ENCODE results near the gene BCKDHA.
"Not testable (repeated sequence)": the region's sequence is repeated elsewhere in the genome, so short reads cannot be mapped to it uniquely, and the experiment has no call there.

BCKDHA gene

DNA sequence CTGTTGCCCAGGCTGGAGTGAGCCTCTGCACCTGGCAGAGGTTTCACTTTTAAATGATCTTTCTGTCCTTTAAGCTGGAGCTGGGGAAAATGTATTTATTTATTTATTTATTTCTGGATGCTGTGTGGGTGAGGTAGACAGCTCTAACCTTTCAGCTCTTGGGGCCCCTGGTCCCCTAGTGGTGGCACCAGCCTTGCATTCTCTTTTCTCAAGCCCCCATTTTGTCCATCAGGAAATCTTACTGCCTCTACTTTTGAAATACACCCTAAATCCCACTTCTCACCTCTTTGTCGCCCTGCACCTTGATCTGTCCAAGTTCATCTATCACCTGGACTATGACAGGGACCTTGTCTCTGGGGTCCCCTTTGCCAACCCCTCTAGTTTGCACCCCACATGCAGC, 31.5 kb upstream of the BCKDHA start:
- DNase-seq (ENCODE audit: low read depth) = no peak

DNA sequence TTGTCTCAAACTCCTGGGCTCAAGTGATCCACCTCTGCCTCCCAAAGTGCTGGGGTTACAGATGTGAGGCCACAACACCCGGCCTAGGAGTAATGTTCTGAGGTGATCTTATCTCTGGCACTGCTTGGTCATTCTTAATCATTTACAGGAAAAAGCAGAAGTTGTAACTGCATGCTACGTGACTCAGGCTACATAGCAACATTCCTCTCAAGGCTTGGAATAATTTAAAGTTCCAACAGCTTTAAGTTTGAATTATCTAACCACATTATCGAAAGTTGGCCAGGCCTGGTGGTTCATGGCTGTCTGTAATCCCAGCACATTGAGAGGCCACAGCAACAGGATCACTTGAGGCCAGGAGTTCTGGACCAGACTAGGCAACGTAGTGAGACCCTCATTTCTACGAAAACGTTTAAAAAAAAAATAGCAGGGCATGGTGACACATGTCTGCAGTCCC, 29.7 kb upstream of the BCKDHA start:
- no peak for DNase-seq (ENCODE audit: low read depth)

DNA sequence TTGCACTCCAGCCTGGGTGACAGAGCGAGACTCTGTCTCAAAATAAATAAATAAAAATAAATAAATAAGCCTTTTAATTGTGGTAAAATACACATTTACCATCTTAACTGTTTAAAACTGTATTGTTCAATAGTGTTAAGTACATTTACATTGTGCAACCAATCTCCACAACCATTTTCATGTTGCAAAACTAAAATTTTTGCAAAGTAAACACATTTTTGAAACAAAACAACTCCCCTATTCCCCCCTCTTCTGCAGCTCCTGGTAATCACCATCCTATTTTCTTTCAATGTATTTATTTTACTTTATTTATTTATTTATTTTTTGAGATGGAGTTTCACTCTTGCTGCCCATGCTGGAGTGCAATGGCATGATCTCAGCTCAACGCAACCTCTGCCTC, 27.8 kb upstream of the BCKDHA start:
- DNase-seq (ENCODE audit: low read depth) = no peak

DNA sequence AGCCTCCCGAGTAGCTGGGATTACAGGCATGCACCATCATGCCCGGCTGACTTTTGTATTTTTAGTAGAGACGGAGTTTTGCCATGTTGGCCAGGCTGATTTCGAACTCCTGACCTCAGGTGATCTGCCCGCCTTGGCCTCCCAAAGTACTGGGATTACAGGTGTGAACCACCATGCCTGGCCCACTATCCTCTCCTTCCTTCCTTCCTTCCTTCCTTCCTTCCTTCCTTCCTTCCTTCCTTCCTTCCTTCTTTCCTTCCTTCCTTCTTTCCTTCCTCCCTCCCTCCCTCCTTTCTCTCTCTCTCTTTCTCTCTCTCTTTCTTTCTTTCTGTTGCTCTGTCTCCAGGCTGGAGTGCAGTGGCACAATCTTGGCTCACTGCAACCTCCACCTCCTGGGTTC, 26.5 kb upstream of the BCKDHA start:
- not testable (repeated sequence) for DNase-seq (ENCODE audit: low read depth)

DNA sequence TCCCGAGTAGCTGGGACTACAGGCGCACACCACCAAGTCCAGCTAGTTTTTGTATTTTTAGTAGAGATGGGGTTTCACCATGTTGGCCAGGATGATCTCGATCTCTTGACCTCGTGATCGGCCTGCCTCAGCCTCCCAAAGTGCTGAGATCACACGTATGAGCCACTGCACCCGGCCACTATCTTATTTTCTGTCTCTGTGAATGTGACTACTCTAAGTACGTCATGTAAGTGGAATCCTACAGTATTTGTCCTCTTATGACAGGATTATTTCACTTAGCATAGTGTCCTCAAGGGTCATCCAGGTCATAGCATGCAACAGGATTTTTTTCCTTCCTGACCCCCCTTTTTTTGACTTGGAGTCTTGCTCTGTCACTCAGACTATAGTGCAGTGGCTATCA, 26.1 kb upstream of the BCKDHA start:
- DNase-seq (ENCODE audit: low read depth) = no peak

DNA sequence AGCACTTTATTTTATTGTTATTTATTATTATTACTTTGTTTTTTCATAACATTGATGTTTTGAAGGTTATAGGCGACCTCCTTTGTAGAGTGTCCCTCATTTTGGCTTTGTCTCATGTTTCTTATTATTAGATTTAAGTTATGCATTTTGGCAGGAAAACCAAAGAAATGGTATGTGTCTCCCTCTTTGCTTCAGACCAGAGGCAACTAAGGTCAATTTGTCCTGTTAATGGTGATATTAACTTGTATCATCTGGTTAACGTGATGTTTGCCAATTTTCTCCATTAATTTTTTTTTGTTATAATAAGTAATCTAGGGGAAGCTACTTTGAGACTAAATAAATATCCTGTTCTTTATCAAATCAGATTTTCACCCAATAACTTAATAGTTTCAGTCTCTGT, 25.1 kb upstream of the BCKDHA start:
- no peak for DNase-seq (ENCODE audit: low read depth)

DNA sequence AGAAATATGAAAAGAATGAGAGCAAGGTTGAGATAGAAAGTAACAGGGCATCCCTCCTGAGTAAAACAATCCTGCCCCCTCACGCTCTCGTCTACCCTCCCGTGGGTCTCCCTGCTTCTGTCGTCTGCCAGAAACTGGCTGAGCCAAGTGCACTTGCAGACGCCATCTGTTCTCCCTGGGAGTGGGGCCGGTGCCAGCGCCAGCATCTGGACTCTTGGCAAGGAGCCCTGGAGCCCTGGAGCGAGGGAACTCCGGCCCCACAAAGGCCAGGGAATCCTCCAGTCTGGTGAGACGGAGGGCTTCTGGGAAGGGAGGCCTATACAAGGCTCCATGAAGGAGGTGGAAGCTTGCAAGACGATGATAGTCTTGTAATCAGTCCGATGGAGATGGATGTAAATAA, 23.6 kb upstream of the BCKDHA start:
- DNase-seq (ENCODE audit: low read depth) = no peak

DNA sequence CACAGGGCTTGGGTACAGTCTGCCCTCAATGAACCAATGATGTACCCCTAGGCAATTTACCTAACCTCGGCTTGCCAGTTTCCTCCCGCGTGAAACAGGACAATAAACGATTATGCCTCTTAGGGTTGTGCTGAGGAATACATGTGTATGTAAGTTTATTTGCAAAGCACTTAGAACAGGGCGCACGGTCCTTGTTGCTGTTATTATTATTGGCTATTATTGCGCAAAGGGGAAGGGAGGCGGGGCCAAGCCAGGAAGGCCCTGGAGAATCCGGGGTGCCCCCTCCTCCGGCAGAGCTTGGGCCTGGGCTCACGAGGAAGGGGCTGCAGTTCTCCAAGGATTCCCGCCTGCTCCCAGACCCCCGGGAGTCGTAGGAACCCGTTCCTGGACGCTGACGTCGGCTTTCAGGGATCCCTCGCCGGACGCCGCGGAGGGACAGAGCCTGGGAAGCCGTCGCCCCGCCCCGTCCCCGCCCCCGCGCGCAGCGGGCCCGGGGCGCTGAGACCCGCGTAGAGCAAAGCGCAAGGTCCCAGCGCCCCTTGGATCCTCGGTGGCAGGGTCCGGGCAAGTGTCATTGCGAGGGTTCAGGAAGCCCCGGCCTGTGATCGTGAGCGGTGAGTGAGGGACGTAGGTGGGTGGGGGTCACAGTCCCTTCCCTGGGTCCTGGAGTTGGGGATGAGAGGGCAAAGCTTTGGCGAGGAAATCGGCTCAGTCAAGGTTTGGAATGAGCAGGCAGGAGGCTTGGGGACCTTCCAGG, 21.2 kb upstream of the BCKDHA start, which contains the start of gene TMEM91:
TMEM91 (plus strand) TSS at position 293 of the 757 bp plus-strand sequence. CDS start 1,777 bp downstream, outside the sequence.
- DNase-seq (ENCODE audit: low read depth) = no peak

DNA sequence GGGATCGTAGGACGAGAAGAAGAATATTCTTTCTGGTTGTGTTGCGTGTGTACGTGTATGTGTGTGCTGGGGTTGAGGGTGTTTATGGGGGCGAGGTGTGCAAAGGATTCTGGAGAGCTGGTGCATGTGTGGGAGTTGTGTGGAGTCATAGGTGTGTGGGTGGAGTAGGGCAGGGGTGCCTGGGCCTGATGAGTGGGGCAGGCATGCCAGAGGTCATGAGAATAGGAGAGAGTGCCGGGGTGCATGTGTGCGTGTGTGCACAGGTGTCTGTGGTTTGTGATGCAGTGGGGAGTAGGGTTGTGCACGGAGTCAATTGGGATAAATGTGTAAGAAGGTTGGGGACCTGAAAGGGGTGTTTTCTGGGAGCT, 20.6 kb upstream of the BCKDHA start:
- peak; percentile 69 for DNase-seq (ENCODE audit: low read depth)

DNA sequence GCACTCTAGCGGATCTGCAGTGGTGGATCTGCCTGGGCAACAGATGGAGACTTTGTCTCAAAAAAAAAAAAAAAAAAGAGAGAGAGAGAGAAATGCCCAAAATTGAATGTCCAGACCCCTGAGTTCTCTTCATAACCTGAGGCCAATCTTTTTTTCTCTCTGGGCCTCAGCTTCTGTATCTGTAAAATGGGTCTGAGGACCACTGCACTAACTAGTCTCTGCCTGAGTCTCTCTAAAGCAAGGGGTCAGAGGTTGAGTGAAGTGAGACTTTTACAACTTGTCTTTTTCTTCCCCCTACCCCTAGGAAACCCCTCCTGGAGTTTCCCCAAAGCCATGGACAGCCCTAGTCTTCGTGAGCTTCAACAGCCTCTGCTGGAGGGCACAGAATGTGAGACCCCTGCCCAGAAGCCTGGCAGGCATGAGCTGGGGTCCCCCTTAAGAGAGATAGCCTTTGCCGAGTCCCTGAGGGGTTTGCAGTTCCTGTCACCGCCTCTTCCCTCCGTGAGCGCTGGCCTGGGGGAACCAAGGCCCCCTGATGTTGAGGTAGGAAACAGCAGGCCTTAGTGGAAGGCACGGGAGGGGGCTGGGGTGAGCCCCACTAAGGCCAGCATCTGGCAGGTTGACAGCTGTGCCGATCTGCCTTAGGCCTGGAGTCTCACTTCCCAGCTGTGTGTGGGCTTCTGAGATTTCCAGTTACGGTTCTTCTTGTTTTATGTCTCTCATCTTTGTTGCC, 19.5 kb upstream of the BCKDHA start:
- no peak for DNase-seq (ENCODE audit: low read depth)

DNA sequence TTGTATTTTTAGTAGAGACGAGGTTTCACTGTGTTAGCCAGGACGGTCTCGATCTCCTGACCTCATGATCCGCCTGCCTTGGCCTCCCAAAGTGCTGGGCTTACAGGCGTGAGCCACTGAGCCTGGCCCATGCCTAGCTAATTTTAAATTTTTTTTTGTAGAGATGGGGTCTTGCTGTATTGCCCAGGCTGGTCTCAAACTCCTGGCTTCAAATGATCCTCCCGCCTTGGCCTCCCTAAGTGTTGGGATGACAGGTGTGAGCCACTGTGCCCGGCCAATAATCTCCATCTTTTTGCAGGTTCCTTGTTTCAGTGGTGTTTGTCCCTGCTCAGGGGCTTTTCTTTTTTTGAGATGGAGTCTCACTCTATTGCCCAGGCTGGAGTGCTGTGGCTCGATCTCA, 16.1 kb upstream of the BCKDHA start:
- DNase-seq (ENCODE audit: low read depth) = not testable (repeated sequence)

DNA sequence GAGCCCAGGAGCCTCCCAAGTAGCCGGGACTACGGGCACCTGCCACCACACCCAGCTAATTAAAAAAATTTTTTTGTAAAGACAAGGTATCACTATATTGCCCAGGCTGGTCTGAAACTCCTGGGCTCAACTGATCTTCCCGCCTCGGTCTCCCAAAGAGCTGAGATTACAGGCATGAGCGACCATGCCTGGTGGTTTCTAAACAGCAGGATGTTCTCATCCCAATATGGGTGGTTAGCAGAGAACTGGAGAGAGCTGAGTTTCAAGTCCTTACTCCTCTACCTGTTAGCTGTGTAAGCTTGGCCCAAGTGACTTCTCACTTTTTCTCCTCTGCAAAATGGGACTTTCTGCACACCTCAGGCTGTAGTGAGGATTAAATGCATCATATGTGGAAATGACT, 13.3 kb upstream of the BCKDHA start:
- no peak for DNase-seq (ENCODE audit: low read depth)

DNA sequence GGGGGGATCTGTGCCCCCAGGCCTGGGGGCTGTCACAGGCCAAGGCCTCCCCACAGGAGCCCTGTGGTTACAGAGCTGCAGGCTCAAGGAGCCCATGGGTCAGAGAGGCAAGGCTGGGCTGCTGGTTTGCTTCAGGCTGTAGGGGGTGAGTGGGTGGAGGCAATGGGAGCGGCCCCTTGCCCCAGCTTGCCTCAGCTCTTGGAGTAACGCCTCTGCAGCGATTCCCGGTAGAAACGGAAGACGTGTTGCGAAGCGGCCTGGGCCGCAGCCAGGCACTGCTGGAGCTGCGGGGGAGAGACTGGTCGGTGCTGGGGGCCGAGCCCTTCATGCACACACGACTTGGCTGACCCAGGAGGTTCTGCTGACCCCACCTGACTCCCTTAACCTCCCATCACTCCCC, 11.2 kb upstream of the BCKDHA start:
- no peak for DNase-seq (ENCODE audit: low read depth)

DNA sequence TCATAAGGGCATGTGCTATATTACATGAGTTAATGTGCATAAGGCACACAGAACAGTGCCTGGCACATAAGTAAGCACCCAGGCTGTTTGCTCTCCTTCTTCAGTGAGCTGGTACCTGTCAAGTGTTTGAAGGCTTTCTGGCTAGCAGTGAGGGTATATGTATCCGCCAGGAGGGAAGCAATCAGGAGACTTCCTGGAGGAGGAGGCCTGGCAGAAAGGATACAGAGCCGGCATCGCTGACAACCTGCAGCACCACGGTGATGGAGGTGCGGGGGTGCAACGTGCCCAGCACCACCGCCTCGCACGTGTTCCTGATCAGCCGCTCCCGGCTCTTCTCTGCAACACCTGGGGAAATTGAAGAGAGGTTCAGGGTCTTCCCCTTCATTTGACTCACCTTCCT, 6.0 kb upstream of the BCKDHA start:
- DNase-seq (ENCODE audit: low read depth) = no peak

DNA sequence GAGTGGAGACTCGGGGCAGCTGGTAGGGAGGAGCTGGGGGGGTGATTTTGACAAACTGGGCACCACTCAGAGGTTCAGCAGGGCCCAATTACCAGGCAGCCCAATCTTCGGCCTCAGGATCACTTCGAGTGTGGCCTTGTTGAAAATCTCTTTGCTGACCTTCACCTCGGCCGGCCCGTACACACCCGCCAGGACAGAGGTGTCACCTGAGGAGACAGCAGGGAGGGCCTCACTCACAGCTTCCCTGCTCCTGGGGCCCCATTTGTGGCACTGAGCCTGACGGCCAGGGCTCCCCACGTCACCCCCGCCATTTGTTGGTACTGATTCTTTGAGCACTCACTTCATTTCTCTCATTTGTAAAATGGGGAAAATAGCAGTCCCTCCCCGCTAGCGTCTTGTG, 4.8 kb upstream of the BCKDHA start:
- no peak for DNase-seq (ENCODE audit: low read depth)

DNA sequence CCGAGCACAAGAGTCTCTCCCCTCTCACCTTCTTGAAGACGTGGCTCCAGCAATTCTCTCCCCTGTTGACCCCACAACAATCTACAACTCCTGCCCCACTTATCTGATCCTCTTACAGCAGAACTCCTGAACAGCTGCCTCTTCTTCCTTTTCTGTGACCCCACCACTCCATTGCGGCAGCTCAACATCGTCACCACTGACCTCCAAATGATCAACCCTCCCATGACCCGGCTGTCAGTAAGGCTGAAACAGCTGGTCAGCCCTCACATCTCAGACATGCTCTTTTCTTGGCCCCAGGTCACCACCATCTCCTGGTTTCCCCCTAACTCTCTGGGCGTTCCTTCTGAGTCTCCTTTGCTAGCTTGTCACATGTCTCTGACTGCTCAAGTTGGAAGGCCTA, 2.3 kb upstream of the BCKDHA start:
- no peak for DNase-seq (ENCODE audit: low read depth)

DNA sequence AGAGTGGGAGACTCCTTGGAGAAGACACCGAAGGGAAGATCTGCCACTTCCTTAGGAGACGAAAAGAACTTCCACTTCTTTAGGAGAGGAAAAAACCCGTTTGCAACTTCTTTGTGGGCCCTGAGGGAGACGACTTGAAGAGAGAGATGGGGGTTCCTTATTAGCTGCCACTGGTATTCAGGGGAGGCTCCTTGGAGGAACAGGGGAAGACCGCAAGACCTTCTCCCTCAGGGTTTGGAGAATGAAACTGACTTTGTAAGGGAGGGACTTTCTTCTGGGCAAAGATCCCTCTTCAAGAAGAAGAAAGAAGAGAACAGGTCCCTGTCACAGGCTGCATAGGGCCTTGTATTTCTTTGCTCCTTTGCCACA, 416 bp downstream of the BCKDHA start:
- DNase-seq (ENCODE audit: low read depth) = no peak

DNA sequence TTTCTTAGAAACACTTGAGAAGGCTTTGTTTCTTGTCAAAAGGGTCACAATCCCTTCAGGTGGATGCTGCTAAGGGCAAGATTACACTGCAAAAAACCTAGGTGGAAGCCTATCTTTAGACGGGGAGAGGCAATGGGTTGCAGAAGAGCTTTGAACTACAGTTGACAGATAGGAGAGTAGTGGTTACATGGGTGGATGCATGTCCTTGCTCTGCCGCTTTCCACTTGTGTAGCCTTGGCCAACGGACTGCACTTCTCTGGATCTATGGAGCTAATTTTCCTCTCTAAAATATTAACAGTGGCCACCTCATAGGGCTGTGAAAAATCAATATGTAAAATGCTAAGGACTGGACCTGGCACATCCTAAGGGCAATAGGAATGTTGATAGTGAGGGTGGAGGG, 980 bp downstream of the BCKDHA start:
- no peak for DNase-seq (ENCODE audit: low read depth)

DNA sequence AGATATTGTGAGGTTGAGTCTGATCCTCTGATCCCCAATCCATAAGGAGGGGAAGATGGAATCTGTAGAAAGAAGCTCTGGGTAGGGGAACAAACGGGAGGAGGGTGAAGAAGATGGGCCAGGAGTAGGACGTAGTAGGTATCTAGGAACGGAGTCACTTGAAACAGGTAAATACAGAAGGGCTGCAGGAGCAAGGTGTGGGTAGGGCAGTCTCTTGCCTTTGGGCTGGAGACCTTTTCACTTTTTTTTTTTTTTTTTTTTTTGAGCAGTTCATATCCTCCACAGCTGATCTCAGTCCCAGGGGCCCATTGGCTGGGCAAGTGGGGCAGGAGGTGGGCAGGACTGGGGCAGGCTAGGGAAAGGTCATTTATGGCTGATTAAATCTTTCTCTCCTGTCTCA, 1.5 kb downstream of the BCKDHA start:
- no peak for DNase-seq (ENCODE audit: low read depth)

DNA sequence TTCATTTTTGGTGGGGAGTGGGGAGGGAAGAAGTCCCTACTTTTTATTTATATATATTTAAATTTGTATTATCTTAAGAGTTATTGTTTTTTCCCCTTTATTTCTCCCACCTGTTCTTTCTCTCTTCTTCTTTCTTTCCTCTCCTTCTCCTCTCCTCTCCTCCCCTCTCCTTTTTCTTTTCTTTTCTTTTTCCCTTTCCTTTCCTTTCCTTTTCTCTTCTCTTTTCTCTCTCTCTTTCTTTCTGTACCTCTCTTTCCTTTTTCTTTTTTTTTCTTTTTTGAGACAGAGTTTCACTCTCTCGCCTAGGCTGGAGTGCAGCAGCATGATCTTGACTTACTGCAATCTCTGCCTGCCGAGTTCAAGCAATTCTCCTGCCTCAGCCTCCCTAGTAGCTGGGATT, 1.9 kb downstream of the BCKDHA start:
- no peak for DNase-seq (ENCODE audit: low read depth)

DNA sequence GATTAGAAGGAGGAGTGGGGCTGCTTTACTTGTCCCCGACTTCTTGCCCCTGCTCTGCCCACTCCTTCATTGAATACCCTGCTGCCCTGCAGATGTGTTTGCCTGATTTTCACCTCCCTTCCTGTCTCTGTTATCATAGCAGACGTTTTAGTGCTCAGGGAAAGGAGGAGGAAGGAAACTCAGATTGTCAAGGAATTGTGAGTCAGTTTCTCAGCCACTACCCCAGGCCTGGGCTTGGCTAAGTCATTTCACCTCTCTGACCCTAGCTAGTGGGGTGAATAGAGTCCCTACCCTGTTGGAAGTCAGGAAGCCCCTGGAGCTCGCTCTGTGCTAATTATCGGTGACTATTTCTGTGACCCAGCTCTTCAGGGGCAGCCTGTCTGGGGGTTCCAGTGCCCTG, 3.9 kb downstream of the BCKDHA start:
- DNase-seq (ENCODE audit: low read depth) = no peak

DNA sequence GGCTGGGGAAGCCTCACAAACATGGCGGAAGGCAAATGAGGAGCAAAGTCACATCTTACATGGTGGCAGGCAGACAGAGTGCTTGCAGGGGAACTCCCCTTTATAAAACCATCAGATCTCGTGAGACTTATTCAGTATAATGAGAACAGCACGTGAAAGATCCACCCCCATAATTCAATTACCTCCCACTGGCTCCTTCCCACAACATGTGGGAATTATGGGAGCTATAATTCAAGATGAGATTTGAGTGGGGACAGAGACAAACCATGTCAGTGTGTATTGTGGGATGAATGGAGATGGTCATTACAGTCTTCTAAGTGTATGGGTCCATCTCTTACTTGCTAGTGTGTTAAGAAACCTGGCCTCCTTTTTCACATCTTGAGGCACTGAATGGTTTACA, 4.4 kb downstream of the BCKDHA start:
- DNase-seq (ENCODE audit: low read depth) = no peak

DNA sequence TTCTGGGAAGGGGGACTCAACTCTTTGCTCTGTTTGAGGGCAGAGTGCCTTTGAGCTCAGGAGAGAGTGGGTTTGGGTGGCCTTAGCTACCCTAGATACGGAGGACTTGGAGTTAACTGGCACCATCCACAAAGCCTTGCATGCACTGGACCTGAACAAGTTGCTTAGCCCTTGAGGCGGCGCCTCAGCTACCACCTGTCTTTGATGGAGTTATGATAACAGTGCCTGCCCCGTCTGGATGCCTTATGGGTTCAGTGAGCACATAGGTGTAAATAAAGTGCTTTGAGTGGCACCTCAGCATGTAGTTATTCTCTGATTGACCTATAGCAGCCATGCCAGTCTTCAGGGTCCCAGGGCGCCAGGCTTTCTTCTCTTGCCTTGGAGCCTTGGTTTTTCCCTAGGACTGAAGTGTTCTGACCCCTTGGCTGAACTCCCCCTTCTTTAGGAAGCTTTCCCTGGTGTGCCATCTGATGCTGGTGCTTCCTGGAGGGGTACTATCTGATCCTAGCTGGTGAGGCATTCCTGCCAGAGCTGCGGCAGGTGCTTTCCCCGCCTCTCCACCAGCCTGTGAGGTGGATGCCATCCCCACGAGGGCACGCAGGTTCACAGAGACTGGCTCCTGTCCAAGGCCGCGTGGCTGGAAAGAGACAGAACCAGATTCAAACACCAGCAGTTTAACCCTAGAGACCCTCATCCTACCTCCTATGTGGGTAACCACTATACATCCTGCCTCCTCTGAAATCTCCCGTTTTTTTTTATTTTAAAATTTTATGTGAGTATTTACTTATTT, 5.8 kb downstream of the BCKDHA start:
- no peak for DNase-seq (ENCODE audit: low read depth)
